HG03565 (cell line): Measurements from ENCODE around the gene RBM44.
"Not testable (repeated sequence)": the region's sequence is repeated elsewhere in the genome, so short reads cannot be mapped to it uniquely, and the experiment has no call there.

Experiments
- ATAC-seq: cut with Tn5 transposase; IDR thresholded peaks from one replicate; pipeline ENCODE4 v1.9.1; 2021; ENCODE audit warnings: mild to moderate bottlenecking, moderate library complexity; ENCODE audit not compliant: unreplicated experiment

The RBM44 gene

DNA sequence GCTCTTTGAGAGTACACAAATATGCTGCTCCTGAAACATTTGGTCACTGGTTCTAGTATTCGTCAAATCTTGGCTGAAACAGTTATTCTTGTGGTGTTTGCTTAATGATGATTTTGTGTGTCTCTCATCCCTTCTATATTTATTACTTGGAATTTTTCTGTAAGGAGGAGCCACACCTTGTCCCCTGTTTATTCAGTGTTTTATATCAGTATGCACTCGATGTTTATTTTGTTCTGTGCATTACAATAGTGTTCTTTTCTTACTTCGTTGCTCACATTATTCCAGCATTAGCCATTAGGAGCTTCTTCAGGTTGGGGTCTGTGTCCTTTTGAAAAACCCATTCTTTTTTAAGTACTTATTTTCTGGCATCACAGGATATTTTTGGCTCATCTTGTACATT lies 55.7 kb downstream of the RBM44 start:
- ATAC-seq, result no peak

GRCh38 chr2:237857791-237858190 lies 59.2 kb downstream of the RBM44 start:
- ATAC-seq, result no peak

DNA sequence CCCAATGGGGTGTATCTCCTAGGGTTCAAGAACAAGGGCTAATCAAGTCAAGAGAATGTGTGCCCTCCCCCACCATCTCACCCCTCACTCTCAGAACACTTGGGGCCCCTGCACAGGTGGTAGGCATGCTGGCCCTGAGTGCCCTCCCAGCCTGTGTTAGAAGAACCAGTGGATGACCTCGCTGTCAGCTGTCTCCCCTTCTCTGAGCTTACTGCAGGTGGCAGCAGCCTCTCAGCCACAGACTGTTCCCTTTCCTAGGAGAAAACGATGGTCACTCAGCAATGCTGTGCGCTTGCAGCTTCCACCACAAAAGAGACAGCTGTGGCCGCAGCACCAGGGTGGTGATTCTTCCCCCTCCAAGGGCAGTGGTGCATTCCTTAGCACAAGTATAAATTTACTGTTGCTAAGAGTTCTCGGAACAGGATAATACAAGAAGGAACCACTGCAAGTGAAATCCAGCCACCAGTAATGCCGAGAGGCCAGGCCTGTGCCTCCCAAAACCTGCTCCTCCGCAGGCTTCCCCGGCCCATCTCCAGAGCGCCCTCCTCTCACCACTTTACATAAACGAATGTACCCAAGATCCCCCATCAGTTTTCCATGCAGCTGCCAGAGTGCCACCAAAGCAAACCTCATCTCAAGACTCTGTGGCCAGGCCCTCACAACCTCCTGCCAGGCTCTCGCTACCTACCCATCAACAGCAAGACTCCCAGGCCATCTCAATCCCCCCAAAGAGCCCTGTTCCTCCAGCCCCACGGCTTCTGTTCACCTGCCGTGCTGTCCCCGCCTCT lies 59.9 kb downstream of the RBM44 start:
- no peak for ATAC-seq

DNA sequence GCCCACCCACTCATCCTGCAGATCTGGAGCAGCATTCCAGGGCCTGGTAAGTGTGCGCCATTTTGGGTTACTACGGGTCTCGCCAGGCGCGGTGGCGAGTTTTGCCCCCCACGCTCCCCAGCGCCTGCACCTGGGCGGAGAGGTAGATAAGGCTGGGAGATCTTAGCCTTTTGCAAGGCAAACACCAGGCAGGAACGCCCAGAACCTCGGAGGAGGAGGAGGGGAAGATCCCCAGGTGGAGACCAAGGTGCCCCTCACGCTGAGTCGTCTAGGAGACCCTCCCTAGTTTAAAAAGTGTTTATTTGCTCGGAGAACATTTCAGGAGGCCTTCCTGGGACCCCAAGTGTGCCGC lies 60.5 kb downstream of the RBM44 start:
- no peak for ATAC-seq

- ATAC-seq, result no peak
These were observed 61.1 kb downstream of the RBM44 start, which contains the start of gene RAMP1 for GRCh38 chr2:237859533-237860272. TSS of gene RAMP1 (plus strand) at chr2:237859623. CDS start at chr2:237859676, 53 bp downstream.

DNA sequence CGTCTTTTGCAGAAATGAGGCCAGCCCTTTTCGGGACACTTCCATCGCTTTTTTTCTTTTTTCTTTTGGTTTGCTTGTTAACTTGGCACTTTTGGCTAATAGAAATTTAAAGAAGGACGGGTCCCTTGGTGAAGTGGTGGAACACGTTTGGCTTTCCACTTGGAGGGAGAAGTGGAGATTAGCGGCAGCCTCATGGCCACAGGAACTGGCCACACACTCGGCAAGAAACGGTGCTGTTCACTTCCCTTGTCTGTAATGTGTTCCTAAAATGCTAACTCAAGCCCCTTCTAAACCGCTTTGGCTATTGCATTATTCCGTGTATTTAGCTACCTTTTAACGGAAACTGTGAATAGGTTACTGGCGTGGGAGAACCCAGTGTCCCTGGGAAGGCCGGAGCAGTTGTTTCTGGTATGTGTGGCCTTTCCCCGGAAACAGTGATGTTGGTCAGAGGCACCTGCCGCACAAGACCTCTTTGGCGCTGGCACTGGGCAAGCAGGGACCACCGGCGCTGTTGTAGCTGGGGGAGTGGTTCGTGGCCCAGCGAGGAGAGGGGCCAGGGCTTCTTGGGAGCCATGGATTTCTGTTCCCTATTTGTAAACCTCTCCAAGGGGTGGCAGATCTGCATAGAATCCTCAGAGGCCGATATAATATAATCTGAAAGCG lies 61.8 kb downstream of the RBM44 start:
- ATAC-seq, result no peak

DNA sequence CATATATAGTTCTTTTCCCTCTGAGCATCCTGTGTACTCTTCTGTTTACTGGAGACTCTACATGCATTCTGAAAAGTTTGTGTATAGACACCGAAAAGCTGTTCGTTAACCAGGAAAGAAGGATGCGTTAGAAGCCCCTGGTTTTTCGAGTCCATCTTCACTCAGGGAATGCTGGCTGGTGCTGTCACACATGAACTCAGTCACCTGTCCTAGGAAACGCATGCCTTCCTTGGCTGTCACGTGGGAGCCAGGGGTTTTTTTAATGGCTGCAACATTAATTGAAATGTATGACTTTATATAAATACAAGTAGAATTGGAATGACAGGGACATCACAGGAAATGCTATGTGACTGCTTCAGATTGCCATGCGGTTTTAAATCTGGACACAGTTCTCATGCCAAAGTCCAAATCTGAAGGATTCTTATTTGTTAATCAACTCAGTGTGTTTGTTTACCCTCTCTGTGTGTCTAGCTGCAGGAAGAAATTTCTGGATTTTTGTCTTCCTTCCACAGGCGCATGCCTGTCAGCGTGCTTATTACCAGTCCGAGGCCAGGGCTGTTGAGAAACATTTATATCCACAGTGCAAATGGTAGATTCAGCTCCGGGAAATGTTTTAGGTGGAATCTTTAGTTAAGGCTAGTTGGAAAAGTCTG lies 63.4 kb downstream of the RBM44 start:
- no peak for ATAC-seq

- ATAC-seq, result no peak
These were observed 63.9 kb downstream of the RBM44 start for GRCh38 chr2:237862528-237862895.

- ATAC-seq, result no peak
These were observed 64.5 kb downstream of the RBM44 start for GRCh38 chr2:237863102-237863511.

GRCh38 chr2:237863689-237864443 lies 65.3 kb downstream of the RBM44 start:
- no peak for ATAC-seq

DNA sequence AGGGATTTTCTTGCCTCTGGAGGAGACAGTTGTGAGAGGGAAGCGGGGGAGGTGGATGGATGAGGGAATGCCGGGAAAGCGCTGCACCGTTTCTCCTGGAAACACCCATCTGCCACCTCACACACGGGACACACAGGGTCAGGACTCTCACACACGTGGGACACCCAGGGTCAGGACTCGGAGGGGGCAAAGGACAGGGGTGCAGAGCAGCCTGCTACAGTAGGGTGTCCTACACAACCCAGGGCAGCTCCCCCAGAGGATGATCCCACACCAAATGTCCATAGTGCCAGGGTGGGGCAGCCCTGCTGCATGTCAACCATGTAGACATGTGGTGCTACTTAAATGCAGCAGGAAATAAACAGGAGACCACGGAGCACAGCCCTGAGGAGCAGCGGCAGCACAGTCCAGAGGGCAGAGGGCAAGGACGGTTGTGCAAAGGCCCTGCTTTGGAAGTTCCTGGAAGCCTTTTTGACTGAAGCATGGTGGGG lies 65.9 kb downstream of the RBM44 start:
- no peak for ATAC-seq

DNA sequence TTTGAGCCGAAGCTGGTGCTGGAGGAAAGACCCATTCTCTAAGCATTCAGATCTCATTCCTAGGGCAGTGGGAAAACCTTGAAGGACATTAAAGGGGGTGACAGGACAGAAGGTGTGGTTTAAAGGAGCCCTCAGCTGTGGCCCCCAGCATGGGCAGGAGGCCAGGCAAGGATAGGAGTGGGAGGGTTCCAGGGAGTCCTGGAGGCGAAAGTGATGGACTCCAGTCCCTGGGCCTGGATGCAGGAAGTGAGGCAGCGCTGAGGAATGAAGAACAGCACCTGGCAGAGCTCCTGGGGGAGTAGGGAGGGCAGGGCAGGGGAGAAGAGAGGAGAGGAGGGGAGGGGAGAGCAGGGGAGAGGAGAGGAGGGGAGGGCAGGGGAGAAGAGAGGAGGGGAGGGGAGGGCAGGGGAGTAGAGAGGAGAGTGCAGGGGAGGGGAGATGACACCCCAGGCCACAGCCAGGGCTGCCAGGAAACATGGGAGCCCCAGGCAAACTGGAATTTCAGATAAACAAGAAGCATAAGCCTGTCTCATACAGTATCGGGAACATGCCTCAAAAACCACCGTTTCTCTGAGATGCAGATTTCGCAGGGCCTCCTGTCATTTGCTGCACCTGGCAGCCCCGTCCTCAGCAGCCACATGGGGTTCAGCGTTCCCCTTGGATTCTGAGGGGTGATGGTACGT lies 66.5 kb downstream of the RBM44 start:
- no peak for ATAC-seq

- ATAC-seq, result no peak
These were observed 67.1 kb downstream of the RBM44 start for GRCh38 chr2:237865623-237866041.

DNA sequence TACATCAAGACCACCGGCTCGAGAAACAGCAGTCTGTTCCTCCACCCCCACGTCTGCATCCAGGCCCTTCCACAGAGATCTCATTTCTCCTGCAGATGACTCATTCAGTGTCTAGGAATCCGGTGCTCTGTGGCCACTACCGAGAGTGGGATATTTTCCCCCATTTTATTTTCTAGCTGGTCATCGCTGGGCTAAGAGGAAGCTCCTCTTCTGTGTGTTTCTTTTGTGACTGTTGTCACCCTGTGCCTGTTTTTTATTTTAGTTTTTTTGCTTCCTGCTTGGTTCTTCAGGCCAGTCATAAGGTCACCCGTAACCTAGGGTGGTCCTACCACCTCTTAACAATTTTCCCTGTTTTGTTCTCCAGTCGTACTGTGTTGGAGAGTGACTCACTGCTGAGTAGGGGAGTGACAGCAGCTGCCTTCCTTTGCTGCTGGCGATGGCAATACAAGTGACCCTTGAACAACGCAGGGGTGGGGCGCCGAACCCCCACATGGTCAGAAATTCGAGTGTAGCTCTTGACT lies 67.6 kb downstream of the RBM44 start:
- no peak for ATAC-seq

- ATAC-seq, result no peak
These were observed 68.9 kb downstream of the RBM44 start for GRCh38 chr2:237867465-237867864.

DNA sequence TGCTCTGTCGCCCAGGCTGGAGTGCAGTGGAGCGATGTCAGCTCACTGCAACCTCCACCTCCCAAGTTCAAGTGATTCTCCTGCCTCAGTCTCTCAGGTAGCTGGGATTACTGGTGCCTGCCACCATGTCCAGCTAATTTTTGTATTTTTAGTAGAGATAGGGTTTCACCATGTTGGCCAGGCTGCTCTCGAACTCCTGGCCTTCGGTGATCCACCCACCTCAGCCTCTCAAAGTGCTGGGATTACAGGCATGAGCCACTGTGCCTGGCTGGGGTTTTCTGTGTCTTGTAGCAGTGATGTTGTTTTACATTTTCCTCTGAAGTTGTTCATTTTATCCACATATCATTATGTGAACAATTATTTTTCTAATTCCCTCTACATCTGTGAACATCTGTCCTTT lies 69.5 kb downstream of the RBM44 start:
- ATAC-seq, result not testable (repeated sequence)

GRCh38 chr2:237868631-237869342 lies 70.2 kb downstream of the RBM44 start:
- no peak for ATAC-seq

DNA sequence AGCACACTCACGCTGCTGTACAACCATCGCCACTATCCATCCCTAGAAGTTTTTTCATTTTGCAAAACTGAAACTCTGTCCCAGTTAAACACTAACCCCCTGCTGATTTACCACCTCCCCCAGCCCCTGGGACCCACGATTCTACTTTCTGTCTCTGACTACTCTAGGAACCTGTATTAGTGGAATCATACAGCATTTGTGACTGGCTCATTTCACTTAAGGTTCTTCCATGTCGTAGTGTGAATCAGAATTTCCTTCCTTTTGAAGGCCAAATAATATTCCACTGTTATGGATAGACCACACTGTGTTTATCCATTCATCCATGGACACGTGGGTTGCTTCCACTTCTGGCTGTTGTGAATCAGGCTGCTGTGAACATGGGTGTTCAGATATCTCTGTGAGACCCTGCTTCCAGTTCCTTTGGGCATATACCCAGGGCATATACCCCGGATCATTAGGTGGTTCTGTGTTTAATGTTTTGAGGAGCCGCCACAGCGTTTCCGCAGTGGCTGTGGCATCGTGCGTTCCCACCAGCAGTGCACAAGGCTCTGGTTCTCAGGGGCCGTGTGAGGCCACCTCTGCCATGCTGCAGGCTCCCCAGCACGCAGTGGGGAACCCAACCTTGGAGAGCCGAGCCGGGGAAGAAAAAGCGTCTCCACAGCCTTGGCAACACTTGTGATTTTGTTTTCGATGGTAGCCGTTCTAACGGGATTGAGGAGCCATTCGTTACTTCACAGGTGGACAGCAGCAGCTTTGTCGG lies 70.9 kb downstream of the RBM44 start:
- ATAC-seq, result no peak
